A549 (cell line): ENCODE results near the gene GJD3. TPM values are rescaled to one million over a fixed set of nuclear protein-coding genes. Genes with fewer than 3 reads are reported as not detected.
"Not testable (repeated sequence)": the region's sequence is repeated elsewhere in the genome, so short reads cannot be mapped to it uniquely, and the experiment has no call there.

Experiments used
- ATAC-seq, 2 experiments: fragments of 200-7000 bp in 1 of 2; fragments of >200 bp in 1 of 2; cut with Nextera tagmentation in 1 of 2; cut with Tn5 transposase in 1 of 2; 3 replicates each; pipeline versions ENCODE4 v1.8.0 to v1.9.1; 2018 to 2020; ENCODE audit warnings: mild to moderate bottlenecking in 1 of 2, moderate library complexity in 1 of 2
- CTCF ChIA-PET: fragments of 300-600 bp; sonication (Branson Sonifier 250); formaldehyde crosslinking; extraction: SDS; loops from one replicate; lab custom pipeline; 2021; ENCODE audit warnings: antibody characterized with exemption, inconsistent platforms; lab: Yijun Ruan, JAX
- POLR2A ChIA-PET: fragments of 350-600 bp; formaldehyde crosslinking; extraction: SDS; loops from one replicate; lab custom pipeline; 2021; ENCODE audit warnings: antibody characterized with exemption, inconsistent platforms; lab: Yijun Ruan, JAX
- DNase-seq, 2 experiments: peaks; one replicate each; pipeline versions ENCODE4 v3.0.0 to v3.0.0-alpha.2; 2011 to 2016; ENCODE audit warnings: low read depth in 1 of 2, low spot score in 1 of 2
- FAIRE-seq: peaks from 2 replicates; lab custom pipeline; 2011; peaks lifted over from hg19 to GRCh38; lab: Jason Lieb, UNC
- H3K27ac ChIP-seq, 2 experiments: fragments of >200 bp; sonication (Bioruptor Twin); formaldehyde crosslinking; 3 replicates each; pipeline ENCODE4 v1.5.1; 2016 to 2017
- H3K4me1 ChIP-seq: fragments of >200 bp; sonication (Bioruptor Twin); formaldehyde crosslinking; 3 replicates; pipeline ENCODE4 v1.6.1; 2016
- H3K4me2 ChIP-seq: fragments of >200 bp; sonication (Bioruptor Twin); formaldehyde crosslinking; 3 replicates; pipeline ENCODE4 v1.6.1; 2016
- H3K4me3 ChIP-seq: fragments of >200 bp; sonication (Bioruptor Twin); formaldehyde crosslinking; 3 replicates; pipeline ENCODE4 v1.5.1; 2016
- H3K9me3 ChIP-seq: fragments of >200 bp; sonication (Bioruptor Twin); formaldehyde crosslinking; 3 replicates; pipeline ENCODE4 v1.6.1; 2016
- BHLHE40 ChIP-seq: IDR thresholded peaks from 2 replicates; pipeline ENCODE4 v1.6.1; 2012; ENCODE audit warnings: low read depth, low read length, inconsistent platforms
- CBX8 ChIP-seq: fragments of 200-600 bp; sonication (generic); IDR thresholded peaks from 2 replicates; pipeline ENCODE4 v1.6.1; 2016
- CTCF ChIP-seq: fragments of >200 bp; sonication (Bioruptor Twin); formaldehyde crosslinking; IDR thresholded peaks from 3 replicates; pipeline ENCODE4 v1.5.1; 2016
- ELK1 ChIP-seq: fragments of 150-350 bp; IDR thresholded peaks from 2 replicates; pipeline ENCODE4 v1.6.1; 2014; ENCODE audit warnings: low read depth, mild to moderate bottlenecking, low read length
- FOSL2 ChIP-seq, 2 experiments: fragments of 450-650 bp in 1 of 2; fragments of >200 bp in 1 of 2; sonication (Bioruptor Twin) in 1 of 2; formaldehyde crosslinking; IDR thresholded peaks; 2 replicates each; pipeline versions ENCODE4 v1.5.0 to v1.6.1; 2016 to 2020; ENCODE audit warnings: mild to moderate bottlenecking in 1 of 2, moderate library complexity in 1 of 2
- FOXS1 ChIP-seq: fragments of 250-450 bp; sonication (Bioruptor Pico); IDR thresholded peaks from 2 replicates; pipeline ENCODE4 v1.5.0; 2020; ENCODE audit warnings: mild to moderate bottlenecking, moderate library complexity
- HOXA7 ChIP-seq: fragments of 250-450 bp; sonication (Bioruptor Pico); IDR thresholded peaks from 2 replicates; pipeline ENCODE4 v1.5.0; 2020; ENCODE audit warnings: mild to moderate bottlenecking, moderate library complexity
- KDM5A ChIP-seq: fragments of 200-600 bp; sonication (generic); IDR thresholded peaks from 2 replicates; pipeline ENCODE4 v1.6.1; 2016; ENCODE audit warnings: antibody characterized with exemption, mild to moderate bottlenecking
- MAZ ChIP-seq: fragments of 150-350 bp; IDR thresholded peaks from 2 replicates; pipeline ENCODE4 v1.6.1; 2014; ENCODE audit warnings: antibody characterized with exemption, low read depth, low read length, borderline replicate concordance
- POLR2A ChIP-seq: IDR thresholded peaks from 2 replicates; pipeline ENCODE4 v1.6.1; 2012; ENCODE audit warnings: mild to moderate bottlenecking, low read length
- POLR2AphosphoS2 ChIP-seq: conservative IDR thresholded peaks from 2 replicates; pipeline ENCODE4 v1.6.1; 2012; ENCODE audit warnings: low read length, improper control_type of control experiment, inconsistent platforms
- RFX5 ChIP-seq: fragments of 450-650 bp; IDR thresholded peaks from 2 replicates; pipeline ENCODE4 v1.7.1; 2014; ENCODE audit warnings: antibody characterized with exemption, mild to moderate bottlenecking, moderate library complexity
- RNF2 ChIP-seq: fragments of 200-600 bp; sonication (generic); IDR thresholded peaks from 2 replicates; pipeline ENCODE4 v1.6.1; 2016; ENCODE audit warnings: low read depth, mild to moderate bottlenecking, antibody characterized with exemption, moderate library complexity, borderline replicate concordance
- SREBF2 ChIP-seq: fragments of 450-650 bp; IDR thresholded peaks from 2 replicates; pipeline ENCODE4 v1.6.1; 2014; ENCODE audit warnings: mild to moderate bottlenecking, moderate library complexity
- TFCP2L1 ChIP-seq: fragments of 250-450 bp; sonication (Bioruptor Pico); IDR thresholded peaks from 2 replicates; pipeline ENCODE4 v1.5.0; 2021; ENCODE audit warnings: mild to moderate bottlenecking
- ZFP36 ChIP-seq: fragments of 450-650 bp; IDR thresholded peaks from 2 replicates; pipeline ENCODE4 v1.6.1; 2014; ENCODE audit warnings: borderline replicate concordance; ENCODE audit not compliant: partially characterized antibody
- WGBS: methylation state at CpG from one replicate; pipeline ENCODE4 v1.1.6; 2017; ENCODE audit errors: missing lambda C conversion rate; 5-methylcytosine and 5-hydroxymethylcytosine counted together
- polyA minus RNA-seq: library from RNA; depleted of rRNA, polyadenylated mRNA; stranded (reverse); fragments of >200 nt; gene quantifications from 2 replicates; pipeline ENCODE4 v1.2.3, GENCODE V29; 2011; rRNA and poly(A)+ RNA removed
- polyA plus RNA-seq, 4 experiments: library from polyadenylated mRNA; depleted of rRNA in 3 of 4; stranded (reverse); fragments of >200 nt; fragmentation: RNase III in 1 of 4; extraction: RNeasy Plus Mini Kit Qiagen cat#74134 plus additional on column Dnase treatment in 1 of 4; gene quantifications; 2 replicates in 3 of 4; 3 replicates in 1 of 4; pipeline ENCODE4 v1.2.3, GENCODE V29; 2011 to 2017

GJD3 gene
- polyA plus RNA-seq (2011; rRNA removed) (0.09 TPM in 1 of 2 replicates, not detected in the other), polyA plus RNA-seq (2017; fragmentation: RNase III; extraction: RNeasy Plus Mini Kit Qiagen cat#74134 plus additional on column Dnase treatment) (0.40 to 1.2 TPM (median 0.70 TPM) in 3 replicates), polyA minus RNA-seq (not detected in 2 replicates)
- polyA plus RNA-seq (2012; cell fraction: cytosol; rRNA removed): 0.21 and 0.41 TPM in 2 replicates
- 0.36 and 0.82 TPM in 2 replicates for polyA plus RNA-seq (2012; cell fraction: nucleus; rRNA removed)

DNA sequence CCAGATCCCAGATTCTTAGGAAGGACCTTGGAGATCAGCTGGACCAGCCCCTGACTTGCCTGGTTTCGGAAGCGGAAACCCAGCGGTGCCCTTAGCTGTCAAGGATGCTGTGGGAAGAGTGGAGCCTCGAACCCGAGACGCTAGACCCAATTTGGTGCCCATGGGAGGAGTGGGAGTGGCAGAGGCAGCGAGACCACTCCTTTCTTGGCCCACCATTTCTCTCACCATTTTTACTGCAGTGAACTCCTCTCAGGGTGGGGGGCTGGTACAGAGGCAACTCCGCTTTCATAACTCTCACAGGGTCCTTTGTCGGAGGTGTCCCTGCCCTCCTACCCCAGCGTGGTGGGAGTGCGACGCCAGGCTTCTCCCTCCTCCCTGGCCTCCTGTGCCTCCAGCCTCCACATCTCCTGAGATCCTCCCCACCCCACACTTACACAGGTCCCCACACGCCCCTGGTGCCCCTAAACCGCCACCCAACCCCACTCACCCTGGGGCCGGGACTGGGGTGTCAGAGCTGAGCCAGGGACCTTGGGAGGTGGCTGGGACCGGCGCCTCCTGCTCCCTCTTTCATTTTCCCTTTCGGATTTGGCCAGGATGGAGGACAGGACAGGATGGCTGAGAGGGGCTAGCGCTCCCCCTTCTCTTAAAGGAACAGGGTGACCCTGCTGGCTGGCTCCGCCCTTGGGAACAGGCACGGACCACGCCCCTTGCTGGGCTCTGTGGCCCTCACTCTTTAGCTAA lies at the start of gene GJD3:
Gene GJD3, minus strand, starts transcription at position 617 of the 741 bp plus-strand sequence. CDS start 922 bp downstream, outside the sequence.
- H3K9me3 ChIP-seq: no peaks in the 10 kb centered on the region
- CTCF ChIA-PET: interaction anchor here (0.6 to 40.3 kb wide), 19 partner anchors 8 to 1447 kb away, joined by 3 to 2395 read pairs (median 8); partner anchors contain the start of genes CDC6, IGFBP4, RARA and TOP2A
- WGBS: 85% methylated on average over 20 of the region's 22 CpGs
- no peak for TF ChIP-seq CTCF
- no peak for TF ChIP-seq ZFP36
- TF ChIP-seq SREBF2: no peak
- no peak for TF ChIP-seq CBX8
- TF ChIP-seq FOSL2 (IDR thresholded peaks at IDR 0.05): no peak
- TF ChIP-seq FOSL2 (CRISPR knock-in tag; IDR thresholded peaks at IDR 0.05): no peak
- TF ChIP-seq TFCP2L1 (CRISPR knock-in tag): no peak
- no peak for TF ChIP-seq ELK1
- TF ChIP-seq POLR2A: no peak
- no peak for TF ChIP-seq POLR2AphosphoS2
- TF ChIP-seq KDM5A: no peak
- TF ChIP-seq RNF2: no peak
- no peak for TF ChIP-seq BHLHE40
- no peak for TF ChIP-seq MAZ
- TF ChIP-seq FOXS1 (CRISPR knock-in tag): no peak
- TF ChIP-seq RFX5: no peak
- H3K27ac ChIP-seq: peak within 1 kb of the TSS; percentile 84 to 95
- FAIRE-seq (no peak), ATAC-seq (no peak), DNase-seq (no peak)
- peak within 1 kb of the TSS; percentile 98 for H3K4me2 ChIP-seq
- peak within 1 kb of the TSS; percentile 61 for H3K4me3 ChIP-seq
- POLR2A ChIA-PET: interaction anchor here (0.6 kb wide), 1 partner anchor 105 kb away, joined by 7 read pairs; no protein-coding TSS in a partner anchor
- peaks cover 24% of the 10 kb centered on the region for H3K4me1 ChIP-seq

DNA sequence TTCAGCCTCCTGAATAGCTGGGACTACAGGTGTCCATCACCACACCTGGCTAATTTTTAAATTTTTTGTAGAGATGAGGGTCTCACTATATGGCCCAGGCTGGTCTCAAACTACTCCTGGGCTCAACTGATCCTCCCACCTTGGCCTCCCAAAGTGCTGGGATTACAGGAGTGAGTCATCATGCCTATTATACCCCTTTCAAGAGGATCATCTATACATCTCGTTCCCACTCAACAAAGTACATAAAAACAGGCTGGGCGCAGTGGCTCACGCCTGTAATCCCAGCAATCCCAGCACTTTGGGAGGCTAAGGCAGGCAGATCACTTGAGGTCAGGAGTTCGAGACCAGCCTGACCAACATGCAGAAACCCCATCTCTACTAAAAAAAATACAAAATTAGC lies 49.8 kb upstream of the GJD3 start:
- peaks cover 32% of the 10 kb centered on the region for H3K4me1 ChIP-seq
- H3K9me3 ChIP-seq; ATAC-seq; DNase-seq; H3K4me3 ChIP-seq; FAIRE-seq; TF ChIP-seq FOSL2 (IDR thresholded peaks at IDR 0.05): not testable (repeated sequence)
- TF ChIP-seq FOSL2 (CRISPR knock-in tag; IDR thresholded peaks at IDR 0.05): peak; percentile 30; the same call in 1 of the 2 replicates
- ChIA-PET CTCF (interaction anchor here (0.7 to 15.1 kb wide), 25 partner anchors 9 to 183 kb away, joined by 3 to 284 read pairs (median 7); partner anchors contain the start of gene GJD3), POLR2A (interaction anchor here (1.0 to 1.1 kb wide), 2 partner anchors 52 to 154 kb away, joined by 4 to 6 read pairs; no protein-coding TSS in a partner anchor)
- WGBS: 76% methylated on average over 4 of the region's 4 CpGs
- H3K4me2 ChIP-seq: peak overlapping the region; percentile 85; the same call in 2 of the 3 replicates
- H3K27ac ChIP-seq: peak overlapping the region; percentile 30 to 77

GRCh38 chr17:40412880-40413279 lies 48.3 kb upstream of the GJD3 start:
- H3K4me2 ChIP-seq: no peak overlapping the region
- FAIRE-seq (no peak), DNase-seq (no peak), ATAC-seq (no peak)
- H3K27ac ChIP-seq: no peak overlapping the region
- H3K4me1 ChIP-seq: peaks cover 25% of the 10 kb centered on the region
- no peaks in the 10 kb centered on the region for H3K9me3 ChIP-seq
- H3K4me3 ChIP-seq: no peak overlapping the region
- ChIA-PET CTCF (interaction anchor here (1.0 to 15.1 kb wide), 14 partner anchors 10 to 244 kb away, joined by 3 to 284 read pairs (median 9); partner anchors contain the start of gene GJD3), POLR2A (interaction anchor here (0.6 kb wide), 1 partner anchor 8 kb away, joined by 5 read pairs; no protein-coding TSS in a partner anchor)
- TF ChIP-seq HOXA7 (0 out of 2 replicates have a peak, but pooled peaks have one; percentile 23), SREBF2 (no peak)
